ENCODE measurements around the gene CRACR2B. TPM values are rescaled to one million over a fixed set of nuclear protein-coding genes. Genes with fewer than 3 reads are reported as not detected.

The CRACR2B gene
- total RNA-seq, 1 experiment from 2014 or later: 11.8 TPM

- Histone ChIP-seq H4K20me1 (ENCODE audit: insufficient read depth) (no peaks in the 10 kb centered on the region), H3K4me3 (replicated peaks in 1 of 2; ENCODE audit: low read depth in 1 of 2, low read length in 2 of 2) (no peak overlapping the region), H3K9ac (ENCODE audit: low read length) (no peak overlapping the region), H3K79me2 (ENCODE audit: insufficient read depth, low read length) (no peaks in the 10 kb centered on the region), H2AFZ (ENCODE audit: low read depth, low read length, poor library complexity, severe bottlenecking) (no peak overlapping the region), H3K27me3 (ENCODE audit: insufficient read depth, low read length) (no peaks in the 10 kb centered on the region), H3K27ac (ENCODE audit: low read depth, low read length) (no peak overlapping the region), H3K36me3 (ENCODE audit: control insufficient read depth in 1 of 2, insufficient read depth in 2 of 2, low read length in 2 of 2) (no peaks in the 10 kb centered on the region), H3K4me1 (ENCODE audit: control insufficient read depth in 1 of 2, insufficient read depth in 2 of 2, low read length in 2 of 2) (peaks cover 0 to 35% of the 10 kb centered on the region in 2 experiments; a peak in 2 of 4 replicates), H3K9me3 (ENCODE audit: control insufficient read depth in 1 of 2, insufficient read depth in 1 of 2, low read depth in 1 of 2, low read length in 2 of 2) (no peaks in the 10 kb centered on the region), H3K9me2 (ENCODE audit: insufficient read depth) (no peaks in the 10 kb centered on the region), H3K4me2 (ENCODE audit: low read length) (no peak overlapping the region)
- DNase-seq (ENCODE audit: low read depth, low spot score) (no peak), ATAC-seq (no peak)
- TF ChIP-seq ZBTB33 (IDR thresholded peaks at IDR 0.05; ENCODE audit: extremely low read depth, insufficient replicate concordance, low read length) (no peak), EGR1 (IDR thresholded peaks at IDR 0.05; ENCODE audit: low read depth) (no peak), CEBPB (IDR thresholded peaks at IDR 0.05; ENCODE audit: low read depth) (no peak), ELF1 (IDR thresholded peaks at IDR 0.05; ENCODE audit: borderline replicate concordance, low read depth) (no peak), ZFX (IDR thresholded peaks at IDR 0.05) (no peak), FOSL1 (IDR thresholded peaks at IDR 0.05; ENCODE audit: low read depth) (no peak), POLR2A (IDR thresholded peaks at IDR 0.05; ENCODE audit: borderline replicate concordance, extremely low read depth, insufficient read depth, insufficient read length) (no peak), RAD21 (IDR thresholded peaks at IDR 0.05; ENCODE audit: low read depth) (no peak)
- ChIA-PET CTCF (interaction anchor here (2.0 kb wide), 1 partner anchor 12 kb away, joined by 8 read pairs; no protein-coding TSS in a partner anchor), POLR2A (no interaction called here), RAD21 (ENCODE audit: low non-redundant PET in 1 of 2, low total read pairs in 2 of 2, uncharacterized antibody in 2 of 2, unreplicated experiment in 2 of 2) (no interaction called here)
- intact Hi-C loops (cut with micrococcal nuclease): no loop called here
- no TSS peak for BruUV-seq (replicated peaks)
Observed at GRCh38 chr11:867856-868358, 40.2 kb downstream of the CRACR2B start.

- Histone ChIP-seq H3K27me3 (ENCODE audit: insufficient read depth, low read length) (no peaks in the 10 kb centered on the region), H2AFZ (ENCODE audit: low read depth, low read length, poor library complexity, severe bottlenecking) (no peak overlapping the region), H3K9me3 (ENCODE audit: control insufficient read depth in 1 of 2, insufficient read depth in 1 of 2, low read depth in 1 of 2, low read length in 2 of 2) (no peaks in the 10 kb centered on the region), H3K9me2 (ENCODE audit: insufficient read depth) (no peaks in the 10 kb centered on the region), H3K9ac (ENCODE audit: low read length) (no peak overlapping the region), H3K4me1 (ENCODE audit: control insufficient read depth in 1 of 2, insufficient read depth in 2 of 2, low read length in 2 of 2) (peaks cover 0 to 35% of the 10 kb centered on the region in 2 experiments; a peak in 2 of 4 replicates), H3K4me2 (ENCODE audit: low read length) (no peak overlapping the region), H4K20me1 (ENCODE audit: insufficient read depth) (no peaks in the 10 kb centered on the region), H3K79me2 (ENCODE audit: insufficient read depth, low read length) (no peaks in the 10 kb centered on the region), H3K36me3 (ENCODE audit: control insufficient read depth in 1 of 2, insufficient read depth in 2 of 2, low read length in 2 of 2) (no peaks in the 10 kb centered on the region), H3K4me3 (replicated peaks in 1 of 2; ENCODE audit: low read depth in 1 of 2, low read length in 2 of 2) (no peak overlapping the region), H3K27ac (ENCODE audit: low read depth, low read length) (no peak overlapping the region)
- intact Hi-C loops (cut with micrococcal nuclease): no loop called here
- POLR2A ChIA-PET: no interaction called here
- CTCF ChIA-PET: interaction anchor here (2.0 kb wide), 1 partner anchor 12 kb away, joined by 8 read pairs; no protein-coding TSS in a partner anchor
- BruUV-seq (replicated peaks): no TSS peak
- DNase-seq (ENCODE audit: low read depth, low spot score): no peak
- RAD21 ChIA-PET (ENCODE audit: low non-redundant PET in 1 of 2, low total read pairs in 2 of 2, uncharacterized antibody in 2 of 2, unreplicated experiment in 2 of 2): no interaction called here
- ATAC-seq: no peak
- TF ChIP-seq SIN3A (IDR thresholded peaks at IDR 0.05; ENCODE audit: low read depth): no peak
- no peak for TF ChIP-seq TCF7L2 (IDR thresholded peaks at IDR 0.05; ENCODE audit: borderline replicate concordance, extremely low read depth, insufficient read depth, insufficient read length)
- TF ChIP-seq SRF (IDR thresholded peaks at IDR 0.05; ENCODE audit: low read depth): no peak
- TF ChIP-seq RAD21 (IDR thresholded peaks at IDR 0.05; ENCODE audit: low read depth): no peak
- TF ChIP-seq MAX (IDR thresholded peaks at IDR 0.05): no peak
- TF ChIP-seq ZFX (IDR thresholded peaks at IDR 0.05): no peak
- no peak for TF ChIP-seq ATF3 (IDR thresholded peaks at IDR 0.05)
- TF ChIP-seq POLR2A (IDR thresholded peaks at IDR 0.05; ENCODE audit: borderline replicate concordance, extremely low read depth, insufficient read depth, insufficient read length): no peak
- TF ChIP-seq FOSL1 (IDR thresholded peaks at IDR 0.05; ENCODE audit: low read depth): no peak
- no peak for TF ChIP-seq CEBPB (IDR thresholded peaks at IDR 0.05; ENCODE audit: low read depth)
- no peak for TF ChIP-seq EZH2phosphoT487 (IDR thresholded peaks at IDR 0.05; ENCODE audit: borderline replicate concordance)
- no peak for TF ChIP-seq ZBTB33 (IDR thresholded peaks at IDR 0.05; ENCODE audit: extremely low read depth, insufficient replicate concordance, low read length)
- no peak for TF ChIP-seq CBX3 (IDR thresholded peaks at IDR 0.05; ENCODE audit: low read depth)
- no peak for TF ChIP-seq POLR2AphosphoS5 (IDR thresholded peaks at IDR 0.05; ENCODE audit: low read depth, low read length)
- no peak for TF ChIP-seq ELF1 (IDR thresholded peaks at IDR 0.05; ENCODE audit: borderline replicate concordance, low read depth)
Observed at GRCh38 chr11:868394-868793, 40.7 kb downstream of the CRACR2B start.

Measured in HCT116 (cell line).